ENCODE data around the gene INTS4.
A peak's percentile ranks its signal among the peaks of the same experiment; 100 is the strongest.
"Not testable (repeated sequence)": the region's sequence is repeated elsewhere in the genome, so short reads cannot be mapped to it uniquely, and the experiment has no call there.

INTS4 gene

GRCh38 chr11:77886401-77886800, 108.1 kb downstream of the INTS4 start:
- no peak for DNase-seq (ENCODE audit: low read depth, low spot score)
- H3K4me3 ChIP-seq (ENCODE audit: low read depth, low read length), result no peak overlapping the region
- TF ChIP-seq, protein P1, sequence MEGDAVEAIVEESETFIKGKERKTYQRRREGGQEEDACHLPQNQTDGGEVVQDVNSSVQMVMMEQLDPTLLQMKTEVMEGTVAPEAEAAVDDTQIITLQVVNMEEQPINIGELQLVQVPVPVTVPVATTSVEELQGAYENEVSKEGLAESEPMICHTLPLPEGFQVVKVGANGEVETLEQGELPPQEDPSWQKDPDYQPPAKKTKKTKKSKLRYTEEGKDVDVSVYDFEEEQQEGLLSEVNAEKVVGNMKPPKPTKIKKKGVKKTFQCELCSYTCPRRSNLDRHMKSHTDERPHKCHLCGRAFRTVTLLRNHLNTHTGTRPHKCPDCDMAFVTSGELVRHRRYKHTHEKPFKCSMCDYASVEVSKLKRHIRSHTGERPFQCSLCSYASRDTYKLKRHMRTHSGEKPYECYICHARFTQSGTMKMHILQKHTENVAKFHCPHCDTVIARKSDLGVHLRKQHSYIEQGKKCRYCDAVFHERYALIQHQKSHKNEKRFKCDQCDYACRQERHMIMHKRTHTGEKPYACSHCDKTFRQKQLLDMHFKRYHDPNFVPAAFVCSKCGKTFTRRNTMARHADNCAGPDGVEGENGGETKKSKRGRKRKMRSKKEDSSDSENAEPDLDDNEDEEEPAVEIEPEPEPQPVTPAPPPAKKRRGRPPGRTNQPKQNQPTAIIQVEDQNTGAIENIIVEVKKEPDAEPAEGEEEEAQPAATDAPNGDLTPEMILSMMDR (IDR thresholded peaks at IDR 0.05; ENCODE audit: low read depth, low read length), result no peak
- in situ Hi-C loops (cut with HindIII; ENCODE audit: low sequenced_read_pairs), result no loop called here

DNA sequence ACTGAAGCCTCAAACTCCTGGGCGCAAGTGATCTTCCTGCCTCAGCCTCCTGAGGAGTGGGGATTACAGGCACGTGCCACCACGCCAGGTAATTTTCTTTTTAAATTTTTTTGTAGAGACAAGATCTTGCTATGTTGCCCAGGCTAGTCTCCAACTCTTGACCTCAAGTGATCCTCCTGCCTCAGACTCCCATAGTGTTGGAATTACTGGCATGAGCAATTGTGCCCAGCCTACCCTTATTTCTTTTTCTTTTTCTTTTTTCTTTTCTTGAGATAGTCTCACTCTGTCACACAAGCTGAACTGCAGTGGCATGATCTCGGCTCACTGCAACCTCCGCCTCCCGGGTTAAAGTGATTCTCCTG, 109.7 kb downstream of the INTS4 start:
- no peak overlapping the region for H3K4me3 ChIP-seq (ENCODE audit: low read depth, low read length)

GRCh38 chr11:77884186-77884828, 110.2 kb downstream of the INTS4 start:
- DNase-seq (ENCODE audit: low read depth, low spot score), result peak; percentile 78
- TF ChIP-seq, protein P1 (IDR thresholded peaks at IDR 0.05; ENCODE audit: low read depth, low read length), result no peak
- H3K4me3 ChIP-seq (ENCODE audit: low read depth, low read length), result no peak overlapping the region
- in situ Hi-C loops (cut with HindIII; ENCODE audit: low sequenced_read_pairs), result no loop called here

More for the DNA sequence above, 109.7 kb downstream of the INTS4 start:
- no peak for DNase-seq (ENCODE audit: low read depth, low spot score)
- in situ Hi-C loops (cut with HindIII; ENCODE audit: low sequenced_read_pairs), result no loop called here
- TF ChIP-seq, protein P1 (IDR thresholded peaks at IDR 0.05; ENCODE audit: low read depth, low read length), result no peak

GRCh38 chr11:77883775-77884174, 110.7 kb downstream of the INTS4 start:
- in situ Hi-C loops (cut with HindIII; ENCODE audit: low sequenced_read_pairs), result no loop called here
- H3K4me3 ChIP-seq (ENCODE audit: low read depth, low read length), result no peak overlapping the region
- no peak for DNase-seq (ENCODE audit: low read depth, low spot score)
- TF ChIP-seq, protein P1 (IDR thresholded peaks at IDR 0.05; ENCODE audit: low read depth, low read length), result no peak

- H3K4me3 ChIP-seq (ENCODE audit: low read depth, low read length), result no peak overlapping the region
- in situ Hi-C loops (cut with HindIII; ENCODE audit: low sequenced_read_pairs), result no loop called here
- TF ChIP-seq, protein P1 (IDR thresholded peaks at IDR 0.05; ENCODE audit: low read depth, low read length), result no peak
- peak; percentile 23 for DNase-seq (ENCODE audit: low read depth, low spot score)
These were observed 112.1 kb downstream of the INTS4 start for GRCh38 chr11:77882396-77882795.

- TF ChIP-seq, protein P1 (IDR thresholded peaks at IDR 0.05; ENCODE audit: low read depth, low read length), result no peak
- no peak overlapping the region for H3K4me3 ChIP-seq (ENCODE audit: low read depth, low read length)
- peak; percentile 18 for DNase-seq (ENCODE audit: low read depth, low spot score)
- in situ Hi-C loops (cut with HindIII; ENCODE audit: low sequenced_read_pairs), result no loop called here
These were observed 115.2 kb downstream of the INTS4 start for GRCh38 chr11:77879218-77879617.

- in situ Hi-C loops (cut with HindIII; ENCODE audit: low sequenced_read_pairs); H3K4me3 ChIP-seq (ENCODE audit: low read depth, low read length): not testable (repeated sequence)
- peak; percentile 87 for DNase-seq (ENCODE audit: low read depth, low spot score)
These were observed 116.2 kb downstream of the INTS4 start for GRCh38 chr11:77878247-77878646.
